GM12864 (cell line): ENCODE measurements around the gene SLC4A5.
A peak's percentile ranks its signal among the peaks of the same experiment; 100 is the strongest.
"Not testable (repeated sequence)": the region's sequence is repeated elsewhere in the genome, so short reads cannot be mapped to it uniquely, and the experiment has no call there.

Experiments used
- DNase-seq: peaks from one replicate; pipeline ENCODE4 v3.0.0-alpha.2; 2011; ENCODE audit warnings: low read depth
- H3K4me3 ChIP-seq: 2 replicates; pipeline ENCODE4 v1.5.1; 2011; ENCODE audit warnings: mild to moderate bottlenecking, low read depth, low read length, control low read depth
- CTCF ChIP-seq: IDR thresholded peaks from 2 replicates; pipeline ENCODE4 v1.5.1; 2011; ENCODE audit warnings: low read depth, mild to moderate bottlenecking, moderate library complexity, low read length, control low read depth, inconsistent platforms; ENCODE audit errors: missing control alignments

SLC4A5 gene

DNA sequence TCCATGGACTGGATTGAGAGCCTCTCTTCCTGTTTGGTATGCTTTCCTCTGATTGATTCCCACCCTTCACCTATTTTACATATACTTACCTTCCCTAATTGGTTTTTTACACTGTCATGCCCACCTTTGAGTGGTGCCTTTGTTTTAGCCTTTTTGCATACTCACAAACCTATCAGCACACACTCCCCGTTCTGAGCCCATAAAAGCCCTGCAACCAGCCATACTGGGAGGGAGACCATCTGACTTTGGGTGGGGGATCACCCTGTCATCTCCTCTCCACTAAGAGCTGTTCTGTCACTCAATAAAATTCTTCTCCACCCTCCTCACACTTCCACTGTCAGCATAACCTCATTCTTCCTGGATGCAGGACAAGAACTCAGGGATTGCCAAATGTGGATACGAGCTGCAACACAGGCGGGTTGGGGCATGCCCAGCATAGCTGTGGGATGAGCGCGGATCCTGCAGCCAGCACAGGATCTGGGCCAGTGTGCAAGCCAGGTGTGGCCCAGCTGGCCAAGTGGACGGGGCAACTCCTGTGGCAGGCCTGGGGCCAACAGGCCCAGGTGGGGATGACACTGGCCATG, 155.1 kb downstream of the SLC4A5 start:
- DNase-seq = no peak
- H3K4me3 ChIP-seq = no peak overlapping the region
- no peak for TF ChIP-seq CTCF

- DNase-seq = not testable (repeated sequence)
Measured at GRCh38 chr2:74186706-74187105, 156.5 kb downstream of the SLC4A5 start.

GRCh38 chr2:74186038-74186437, 157.2 kb downstream of the SLC4A5 start:
- peak; percentile 86 for DNase-seq
- TF ChIP-seq CTCF = no peak
- H3K4me3 ChIP-seq = no peak overlapping the region; the same call in 1 of the 2 replicates

More at GRCh38 chr2:74186706-74187105, 156.5 kb downstream of the SLC4A5 start:
- H3K4me3 ChIP-seq = not testable (repeated sequence)

- no peak overlapping the region for H3K4me3 ChIP-seq
- TF ChIP-seq CTCF = no peak
- no peak for DNase-seq
Measured at GRCh38 chr2:74183878-74184277, 159.3 kb downstream of the SLC4A5 start.

DNA sequence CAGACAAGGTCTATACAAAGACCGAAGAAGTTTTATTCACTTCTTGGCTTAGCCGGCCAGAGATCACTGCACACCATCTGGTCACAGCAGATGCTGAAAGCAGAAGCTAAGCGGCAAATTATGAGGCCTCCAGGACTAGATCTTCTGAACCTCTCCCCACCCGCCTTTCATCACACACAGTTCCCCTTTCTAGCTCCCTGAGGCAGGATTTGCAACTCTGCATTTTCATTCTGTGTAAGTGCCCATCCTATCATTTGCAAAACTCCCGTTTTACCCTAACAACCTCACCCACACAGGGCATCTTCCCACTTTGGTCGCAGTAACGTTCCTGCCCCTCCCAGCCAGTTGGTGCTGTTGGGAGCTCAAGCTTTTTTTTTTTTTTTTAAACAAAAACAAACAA, 161.5 kb downstream of the SLC4A5 start:
- no peak for TF ChIP-seq CTCF
- DNase-seq = peak; percentile 92
- H3K4me3 ChIP-seq = peak overlapping the region; percentile 17; the same call in 1 of the 2 replicates

GRCh38 chr2:74179063-74179865, 164.0 kb downstream of the SLC4A5 start:
- peak; percentile 34 for TF ChIP-seq CTCF
- no peak for DNase-seq
- H3K4me3 ChIP-seq = peak overlapping the region; percentile 94

DNA sequence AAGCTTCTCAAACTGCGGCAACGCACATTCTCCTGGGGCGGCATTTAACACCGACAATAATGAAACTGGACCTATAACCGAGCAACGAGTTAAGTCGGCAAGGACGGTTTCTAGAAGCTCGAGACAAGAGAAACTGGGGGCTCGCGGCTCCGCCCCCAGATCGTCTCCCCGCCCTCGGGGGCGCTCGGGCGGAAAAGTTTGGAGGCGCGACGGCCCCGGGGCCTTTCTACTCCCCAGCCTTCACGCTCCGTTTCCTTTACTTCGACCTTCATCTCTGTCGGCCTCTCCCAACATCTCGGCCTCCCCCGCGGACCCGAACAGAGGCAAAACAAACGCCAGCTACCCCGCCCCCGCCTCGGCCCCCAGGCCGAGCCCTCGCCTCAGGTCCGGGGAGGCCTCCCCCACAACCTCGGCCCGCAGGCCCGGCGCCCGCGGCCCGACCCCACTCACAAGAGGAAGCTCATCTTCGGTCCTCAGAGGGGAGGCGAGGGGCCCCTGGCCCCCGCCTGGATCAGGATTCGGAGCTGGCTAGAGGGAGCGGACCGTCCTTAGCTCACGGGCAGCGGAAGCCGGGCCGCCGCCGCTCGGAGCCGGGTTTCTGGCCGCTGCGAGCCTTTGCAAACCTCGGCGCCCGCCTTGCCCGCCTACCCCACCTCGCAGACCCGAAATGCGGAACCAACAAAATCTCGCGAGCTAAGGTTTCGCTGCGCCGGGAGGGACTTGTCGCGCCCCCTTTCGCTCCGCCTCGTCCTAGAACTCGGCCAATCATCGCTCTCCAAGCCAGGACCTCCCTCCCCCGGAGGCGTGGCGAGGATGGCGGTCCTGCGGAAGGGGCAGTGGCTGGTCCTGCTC, 164.8 kb downstream of the SLC4A5 start, which contains the start of gene MOB1A:
MOB1A (minus strand) TSS at position 669 of the 852 bp plus-strand sequence; CDS start at position 464, 205 bp downstream.
- no peak for TF ChIP-seq CTCF
- peak; percentile 98 for DNase-seq
- H3K4me3 ChIP-seq = peak within 1 kb of the TSS; percentile 94
